Epithelial cell of proximal tubule (primary cell): Measurements from ENCODE around the gene FANCC. TPM values are rescaled to one million over a fixed set of nuclear protein-coding genes. Genes with fewer than 3 reads are reported as not detected.

Experiments
- DNase-seq: peaks from one replicate; pipeline ENCODE4 v3.0.0-alpha.2; 2011; ENCODE audit warnings: low read depth
- H3K4me3 ChIP-seq: 2 replicates; pipeline ENCODE4 v1.5.1; 2011; ENCODE audit warnings: low read depth, mild to moderate bottlenecking, low read length
- CTCF ChIP-seq: conservative IDR thresholded peaks from 2 replicates; pipeline ENCODE4 v1.5.1; 2012; ENCODE audit warnings: low read depth, mild to moderate bottlenecking, low read length
- total RNA-seq: library from RNA; depleted of rRNA; stranded (reverse); fragments of >200 nt; gene quantifications from 2 replicates; pipeline ENCODE4 v1.2.3, GENCODE V29; 2015

FANCC gene
- total RNA-seq, 1 donor from 2014 or later = 9.4 TPM

GRCh38 chr9:95102572-95102971 is 214.9 kb downstream of the FANCC start:
- no peak for DNase-seq
- TF ChIP-seq CTCF = no peak
- H3K4me3 ChIP-seq = no peak overlapping the region

DNA sequence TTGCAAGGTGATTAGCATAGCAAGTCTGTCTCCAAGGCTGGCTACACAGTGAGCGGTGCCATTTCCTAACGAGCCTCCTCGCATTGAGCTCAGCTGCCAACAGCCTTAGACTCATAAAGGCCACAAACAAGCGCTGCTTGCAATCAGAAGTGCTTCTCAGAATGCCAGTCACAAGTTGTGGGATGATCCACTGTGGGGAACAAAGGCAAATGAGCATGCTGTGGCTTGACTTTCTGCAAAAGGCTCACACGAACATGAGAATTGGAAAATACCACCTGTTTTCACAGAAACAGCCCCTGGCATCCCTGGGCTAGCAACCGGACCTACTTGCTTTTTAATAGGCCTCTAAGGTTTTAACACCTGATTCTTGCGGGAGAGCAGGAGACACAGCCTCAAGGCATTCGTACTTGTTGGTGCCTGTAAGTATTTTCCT is 215.5 kb downstream of the FANCC start:
- DNase-seq = no peak
- TF ChIP-seq CTCF = no peak
- H3K4me3 ChIP-seq = no peak overlapping the region

DNA sequence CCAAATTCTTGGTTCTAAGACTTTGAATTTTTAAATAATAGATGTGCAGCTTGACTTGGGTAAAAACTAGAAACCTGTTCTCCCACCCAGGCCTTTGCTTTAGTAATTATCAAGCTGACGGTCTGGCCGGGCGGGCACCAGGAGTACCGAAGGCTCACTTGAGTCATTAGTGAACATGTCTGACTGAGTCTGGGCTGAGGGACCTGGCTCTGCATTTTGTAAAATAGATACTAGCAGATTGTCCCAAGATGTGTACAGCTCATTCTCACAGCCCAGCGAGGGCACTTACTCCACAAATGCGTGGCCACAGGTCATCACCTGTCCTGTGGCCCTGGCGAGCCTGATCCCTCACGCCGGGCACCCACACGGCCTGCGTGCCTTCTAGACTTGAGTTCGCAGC is 216.2 kb downstream of the FANCC start:
- no peak for DNase-seq
- TF ChIP-seq CTCF = no peak
- H3K4me3 ChIP-seq = no peak overlapping the region

GRCh38 chr9:95100071-95100627 is 217.4 kb downstream of the FANCC start:
- no peak for DNase-seq
- H3K4me3 ChIP-seq = no peak overlapping the region
- no peak for TF ChIP-seq CTCF

DNA sequence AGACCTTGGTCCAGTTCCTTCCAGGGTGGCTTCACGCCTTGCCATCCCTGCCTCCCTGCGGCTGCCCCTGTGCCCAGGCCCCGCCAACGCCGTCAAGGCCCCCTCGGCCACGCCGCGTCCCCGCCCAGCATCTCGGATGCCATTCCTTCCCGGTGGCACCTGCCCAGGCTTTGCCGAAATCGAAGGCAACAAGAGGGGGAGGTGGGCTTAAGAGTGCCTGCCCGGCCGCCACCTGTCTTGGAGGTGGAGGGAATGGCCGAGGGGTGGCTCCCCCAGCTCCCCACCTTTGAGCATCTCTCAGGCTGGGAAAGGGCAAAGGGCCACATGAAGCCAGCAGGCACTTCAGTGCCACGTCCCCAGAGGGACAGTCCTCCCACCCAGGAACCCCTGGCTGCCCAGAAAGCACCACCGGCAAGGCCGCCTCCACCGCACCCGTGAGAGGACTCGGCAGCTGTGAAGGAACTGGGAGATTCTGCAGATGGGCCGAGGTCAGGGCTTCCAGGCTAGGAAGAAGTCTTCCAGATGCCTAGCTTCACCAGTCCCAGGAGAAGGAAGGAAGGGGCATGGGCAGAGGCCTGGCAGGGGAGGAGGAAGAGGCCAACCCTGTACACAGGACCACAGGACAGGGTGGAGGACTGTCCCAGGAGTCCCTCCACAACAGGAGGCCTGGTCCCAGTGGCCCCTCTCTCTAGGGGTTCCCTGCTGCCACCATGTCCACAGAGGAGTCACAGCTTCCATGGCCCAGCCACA is 218.0 kb downstream of the FANCC start:
- TF ChIP-seq CTCF = no peak
- DNase-seq = no peak
- H3K4me3 ChIP-seq = no peak overlapping the region

GRCh38 chr9:95098391-95098921 is 219.1 kb downstream of the FANCC start:
- no peak for TF ChIP-seq CTCF
- DNase-seq = no peak
- H3K4me3 ChIP-seq = no peak overlapping the region

DNA sequence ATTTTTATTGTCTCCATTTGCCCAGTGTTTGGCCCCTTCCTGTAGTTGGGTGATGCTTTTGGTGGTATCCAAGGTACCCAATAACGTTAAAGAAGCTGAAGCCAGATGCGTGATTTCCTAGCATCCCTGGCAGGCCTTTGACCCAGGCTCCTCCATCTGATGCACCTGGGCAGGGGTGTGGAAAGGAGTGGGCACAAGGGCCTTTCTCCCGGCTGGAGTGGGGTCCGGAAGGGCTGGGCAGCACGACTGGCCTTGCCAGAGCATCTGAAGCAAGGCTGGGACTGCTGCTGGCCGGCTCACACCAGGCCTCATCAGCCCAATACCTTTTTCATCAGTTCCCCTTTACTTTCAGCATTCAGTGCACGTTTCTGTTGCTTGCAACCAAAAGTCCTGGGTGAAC is 220.2 kb downstream of the FANCC start:
- no peak overlapping the region for H3K4me3 ChIP-seq
- no peak for TF ChIP-seq CTCF
- no peak for DNase-seq
